HG02970 (cell line): ENCODE data around the gene CDK8.

Experiments
- ATAC-seq: cut with Tn5 transposase; IDR thresholded peaks from one replicate; pipeline ENCODE4 v1.9.1; 2021; ENCODE audit warnings: mild to moderate bottlenecking, moderate library complexity, moderate number of reproducible peaks; ENCODE audit not compliant: unreplicated experiment, low FRiP score

CDK8 gene

GRCh38 chr13:26253787-26254582 lies at the start of gene CDK8:
Gene CDK8 (plus strand): TSS chr13:26254129. CDS start chr13:26254642, 513 bp downstream.
- peak; percentile 85 for ATAC-seq

- ATAC-seq, result no peak
Observed at GRCh38 chr13:26208287-26208686, 45.6 kb upstream of the CDK8 start.

- no peak for ATAC-seq
Observed at GRCh38 chr13:26213345-26213744, 40.6 kb upstream of the CDK8 start.

- ATAC-seq, result no peak
Observed at GRCh38 chr13:26213982-26214381, 39.9 kb upstream of the CDK8 start.

- ATAC-seq, result no peak
Observed at GRCh38 chr13:26216042-26216441, 37.9 kb upstream of the CDK8 start.

- ATAC-seq, result no peak
Observed at GRCh38 chr13:26219726-26220125, 34.2 kb upstream of the CDK8 start.

- no peak for ATAC-seq
Observed at GRCh38 chr13:26220575-26220974, 33.4 kb upstream of the CDK8 start.

GRCh38 chr13:26221399-26221720 lies 32.6 kb upstream of the CDK8 start:
- no peak for ATAC-seq

GRCh38 chr13:26221721-26222519 lies 32.0 kb upstream of the CDK8 start, which contains the start of gene RNF6:
Gene RNF6 (minus strand): TSS chr13:26222314. CDS start chr13:26219649, 2,665 bp downstream.
- peak; percentile 93 for ATAC-seq

- ATAC-seq, result peak; percentile 43
Observed at GRCh38 chr13:26222520-26223046, 31.3 kb upstream of the CDK8 start.

GRCh38 chr13:26225896-26226617 lies 27.9 kb upstream of the CDK8 start:
- no peak for ATAC-seq

GRCh38 chr13:26227166-26227971 lies 26.6 kb upstream of the CDK8 start:
- no peak for ATAC-seq

GRCh38 chr13:26228096-26228495 lies 25.8 kb upstream of the CDK8 start:
- ATAC-seq, result no peak

- ATAC-seq, result no peak
Observed at GRCh38 chr13:26229080-26229615, 24.8 kb upstream of the CDK8 start.

- ATAC-seq, result no peak
Observed at GRCh38 chr13:26230703-26231102, 23.2 kb upstream of the CDK8 start.

GRCh38 chr13:26236296-26236695 lies 17.6 kb upstream of the CDK8 start:
- no peak for ATAC-seq

- no peak for ATAC-seq
Observed at GRCh38 chr13:26246154-26246553, 7.8 kb upstream of the CDK8 start.

- no peak for ATAC-seq
Observed at GRCh38 chr13:26247011-26247410, 6.9 kb upstream of the CDK8 start.

- ATAC-seq, result no peak
Observed at GRCh38 chr13:26247608-26248007, 6.3 kb upstream of the CDK8 start.

GRCh38 chr13:26249551-26249950 lies 4.4 kb upstream of the CDK8 start:
- no peak for ATAC-seq
